K562 (cell line): Measurements from ENCODE around the gene NSMCE1. TPM values are rescaled to one million over a fixed set of nuclear protein-coding genes. Genes with fewer than 3 reads are reported as not detected.
A peak's percentile ranks its signal among the peaks of the same experiment; 100 is the strongest.

Experiments
- ATF7 ChIP-seq: fragments of 450-650 bp; IDR thresholded peaks from 2 replicates; pipeline ENCODE4 v1.7.1; 2014; ENCODE audit warnings: mild to moderate bottlenecking, moderate library complexity
- CBX8 ChIP-seq: fragments of 200-600 bp; sonication (generic); IDR thresholded peaks from 2 replicates; pipeline ENCODE4 v1.6.1; 2012; ENCODE audit warnings: borderline replicate concordance, mixed run types, low read depth, mild to moderate bottlenecking, moderate library complexity, mixed read lengths, low read length, control low read depth, inconsistent platforms; ENCODE audit not compliant: poor library complexity, severe bottlenecking; ENCODE audit errors: extremely low read depth
- HEY1 ChIP-seq: fragments of 250-450 bp; sonication (Bioruptor Pico); IDR thresholded peaks from 2 replicates; pipeline ENCODE4 v1.5.0; 2020; ENCODE audit warnings: mild to moderate bottlenecking, moderate library complexity, borderline replicate concordance
- MAZ ChIP-seq, 2 experiments: fragments of 450-650 bp in 1 of 2; sonication (generic) in 1 of 2; formaldehyde crosslinking; IDR thresholded peaks in 1 of 2; conservative IDR thresholded peaks in 1 of 2; 2 replicates each; pipeline versions ENCODE4 v1.4.0 to v1.5.0; 2020; ENCODE audit warnings: mild to moderate bottlenecking in 1 of 2, missing genetic modification reagents in 1 of 2
- MYBL2 ChIP-seq, 2 experiments: fragments of 450-650 bp in 1 of 2; sonication (generic) in 1 of 2; formaldehyde crosslinking in 1 of 2; IDR thresholded peaks; 2 replicates each; pipeline versions ENCODE4 v1.6.1 to v1.8.1; 2017 to 2022; ENCODE audit warnings: borderline replicate concordance in 1 of 2, inconsistent platforms in 1 of 2, low read depth in 1 of 2, mild to moderate bottlenecking in 1 of 2, missing genetic modification reagents in 1 of 2, moderate library complexity in 1 of 2
- NFYB ChIP-seq: IDR thresholded peaks from 2 replicates; pipeline ENCODE4 v1.6.1; 2011; ENCODE audit warnings: mild to moderate bottlenecking, moderate library complexity; ENCODE audit not compliant: insufficient read length; ENCODE audit errors: extremely low read depth
- RCOR1 ChIP-seq, 2 experiments: IDR thresholded peaks; 2 replicates each; pipeline ENCODE4 v1.6.1; 2012; ENCODE audit warnings: low read depth in 2 of 2, low read length in 2 of 2, borderline replicate concordance in 1 of 2, improper control_type of control experiment in 1 of 2
- SNIP1 ChIP-seq: fragments of 450-650 bp; IDR thresholded peaks from 2 replicates; pipeline ENCODE4 v1.7.1; 2017; ENCODE audit warnings: low read depth, mild to moderate bottlenecking
- polyA plus RNA-seq, 8 experiments: library from polyadenylated mRNA; depleted of rRNA in 4 of 8; stranded (reverse) in 5 of 8; unstranded in 3 of 8; fragments of >200 nt; fragmentation: Nextera tagmentation in 2 of 8; fragmentation: Illumina TruSeq in 1 of 8; extraction: Ambion mirVana in 2 of 8; extraction: Trizol in 1 of 8; gene quantifications; 2 replicates each; pipeline versions ENCODE4 v1.2.1 to v1.2.3, GENCODE V29; 2011 to 2014; ENCODE audit warnings: inconsistent platforms in 1 of 8, missing spikeins in 1 of 8
- total RNA-seq, 7 experiments: library from RNA; depleted of rRNA in 6 of 7; stranded (reverse); fragments of >200 nt in 6 of 7; fragmentation: Illumina TruSeq in 2 of 7; extraction: Trizol in 2 of 7; gene quantifications; 2 replicates each; pipeline versions ENCODE4 v1.2.1 to v1.2.3, GENCODE V29; 2011 to 2021; ENCODE audit warnings: low replicate concordance in 1 of 7
- TF ChIP-seq, protein P1 (sequence below), 3 experiments: IDR thresholded peaks in 2 of 3; conservative IDR thresholded peaks in 1 of 3; 2 replicates each; pipeline ENCODE4 v1.5.1; 2011 to 2012; ENCODE audit warnings: low read length in 3 of 3, mild to moderate bottlenecking in 3 of 3, control low read depth in 2 of 3, improper control_type of control experiment in 1 of 3, inconsistent platforms in 1 of 3, low read depth in 1 of 3, mixed read lengths in 1 of 3, moderate library complexity in 1 of 3; ENCODE audit not compliant: insufficient read depth in 2 of 3
- TF ChIP-seq, protein P2 (sequence below): sonication (generic); formaldehyde crosslinking; IDR thresholded peaks from 2 replicates; pipeline ENCODE4 v1.8.0; 2022; ENCODE audit warnings: missing genetic modification reagents, mild to moderate bottlenecking, borderline replicate concordance
- TF ChIP-seq, protein P3 (sequence below): sonication (generic); formaldehyde crosslinking; IDR thresholded peaks from 2 replicates; pipeline ENCODE4 v1.8.0; 2022; ENCODE audit warnings: mild to moderate bottlenecking, low read depth, missing genetic modification reagents
- TF ChIP-seq, protein P4 (sequence below): fragments of 250-450 bp; sonication (Bioruptor Pico); IDR thresholded peaks from 2 replicates; pipeline ENCODE4 v1.5.0; 2021
- TF ChIP-seq, protein P5 (sequence below): fragments of 450-650 bp; formaldehyde crosslinking; IDR thresholded peaks from 2 replicates; pipeline ENCODE4 v1.4.0; 2022; ENCODE audit warnings: missing genetic modification characterization
- TF ChIP-seq, protein P6 (sequence below), 2 experiments: fragments of 450-650 bp in 1 of 2; sonication (generic) in 1 of 2; formaldehyde crosslinking in 1 of 2; IDR thresholded peaks in 1 of 2; conservative IDR thresholded peaks in 1 of 2; 2 replicates each; pipeline versions ENCODE4 v1.6.1 to v1.8.1; 2016 to 2023; ENCODE audit warnings: mild to moderate bottlenecking in 2 of 2, moderate library complexity in 2 of 2, inconsistent platforms in 1 of 2, missing genetic modification reagents in 1 of 2

NSMCE1 gene
- total and polyA plus RNA-seq, 9 of the 15 experiments (the other 6 are each of a cell fraction or from before 2014, with no cell fraction given) = 52.1 to 163 (median 61.5) TPM

DNA sequence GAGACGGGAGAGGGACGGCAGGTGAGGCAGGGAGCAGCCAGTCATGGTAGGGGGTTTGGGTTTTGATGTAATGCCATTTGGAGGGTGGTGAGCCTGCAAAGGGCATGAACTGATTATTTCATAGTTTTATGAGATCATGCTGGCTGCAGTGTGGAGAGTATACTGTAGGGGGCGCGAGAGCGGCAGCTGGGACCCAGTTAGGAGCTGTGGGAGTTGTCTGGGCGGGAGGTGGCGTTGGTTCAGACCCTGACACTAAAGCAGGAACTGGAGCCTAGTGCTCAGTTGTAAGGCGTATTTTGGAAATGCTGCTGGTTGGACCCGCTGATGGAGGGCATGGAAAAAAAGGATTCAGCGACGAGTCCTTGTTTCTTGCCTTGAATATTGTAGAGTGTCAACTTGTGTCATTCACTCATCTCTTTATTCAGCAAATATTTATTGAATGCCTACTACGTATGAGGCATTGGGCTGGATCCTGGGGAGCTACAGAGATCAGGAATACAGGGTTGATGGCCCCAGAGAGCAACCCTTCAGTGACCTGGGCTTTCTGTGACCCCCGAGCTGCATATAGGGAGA is 89.0 kb downstream of the NSMCE1 start (continued):
- TF ChIP-seq, protein P1, sequence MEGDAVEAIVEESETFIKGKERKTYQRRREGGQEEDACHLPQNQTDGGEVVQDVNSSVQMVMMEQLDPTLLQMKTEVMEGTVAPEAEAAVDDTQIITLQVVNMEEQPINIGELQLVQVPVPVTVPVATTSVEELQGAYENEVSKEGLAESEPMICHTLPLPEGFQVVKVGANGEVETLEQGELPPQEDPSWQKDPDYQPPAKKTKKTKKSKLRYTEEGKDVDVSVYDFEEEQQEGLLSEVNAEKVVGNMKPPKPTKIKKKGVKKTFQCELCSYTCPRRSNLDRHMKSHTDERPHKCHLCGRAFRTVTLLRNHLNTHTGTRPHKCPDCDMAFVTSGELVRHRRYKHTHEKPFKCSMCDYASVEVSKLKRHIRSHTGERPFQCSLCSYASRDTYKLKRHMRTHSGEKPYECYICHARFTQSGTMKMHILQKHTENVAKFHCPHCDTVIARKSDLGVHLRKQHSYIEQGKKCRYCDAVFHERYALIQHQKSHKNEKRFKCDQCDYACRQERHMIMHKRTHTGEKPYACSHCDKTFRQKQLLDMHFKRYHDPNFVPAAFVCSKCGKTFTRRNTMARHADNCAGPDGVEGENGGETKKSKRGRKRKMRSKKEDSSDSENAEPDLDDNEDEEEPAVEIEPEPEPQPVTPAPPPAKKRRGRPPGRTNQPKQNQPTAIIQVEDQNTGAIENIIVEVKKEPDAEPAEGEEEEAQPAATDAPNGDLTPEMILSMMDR (IDR thresholded peaks at IDR 0.05 in 2 of 3, conservative IDR thresholded peaks at IDR 0.05 in 1 of 3; ENCODE audit: insufficient read depth in 2 of 3, low read depth in 1 of 3, low read length in 3 of 3) = peak; percentile 97 to 99 (median 99)
- TF ChIP-seq, protein P2, sequence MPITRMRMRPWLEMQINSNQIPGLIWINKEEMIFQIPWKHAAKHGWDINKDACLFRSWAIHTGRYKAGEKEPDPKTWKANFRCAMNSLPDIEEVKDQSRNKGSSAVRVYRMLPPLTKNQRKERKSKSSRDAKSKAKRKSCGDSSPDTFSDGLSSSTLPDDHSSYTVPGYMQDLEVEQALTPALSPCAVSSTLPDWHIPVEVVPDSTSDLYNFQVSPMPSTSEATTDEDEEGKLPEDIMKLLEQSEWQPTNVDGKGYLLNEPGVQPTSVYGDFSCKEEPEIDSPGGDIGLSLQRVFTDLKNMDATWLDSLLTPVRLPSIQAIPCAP (CRISPR knock-in tag) = no peak
- TF ChIP-seq HEY1 (CRISPR knock-in tag) (no peak), MAZ (CRISPR knock-in tag; conservative IDR thresholded peaks at IDR 0.05 in 1 of 2, IDR thresholded peaks at IDR 0.05 in 1 of 2) (peak in 1 of 2 experiments; percentile 36; a peak in 1 of 4 replicates), CBX8 (no peak), ATF7 (peak; percentile 63), SNIP1 (no peak), RCOR1 (IDR thresholded peaks at IDR 0.05; ENCODE audit: borderline replicate concordance in 1 of 2, low read depth in 2 of 2, low read length in 2 of 2) (peak in 1 of 2 experiments; percentile 46; a peak in 1 of 4 replicates), NFYB (no peak), MYBL2 (IDR thresholded peaks at IDR 0.05; ENCODE audit: low read depth) (no peak), MYBL2 (CRISPR knock-in tag; IDR thresholded peaks at IDR 0.05; ENCODE audit: borderline replicate concordance) (no peak)
- TF ChIP-seq, protein P3, sequence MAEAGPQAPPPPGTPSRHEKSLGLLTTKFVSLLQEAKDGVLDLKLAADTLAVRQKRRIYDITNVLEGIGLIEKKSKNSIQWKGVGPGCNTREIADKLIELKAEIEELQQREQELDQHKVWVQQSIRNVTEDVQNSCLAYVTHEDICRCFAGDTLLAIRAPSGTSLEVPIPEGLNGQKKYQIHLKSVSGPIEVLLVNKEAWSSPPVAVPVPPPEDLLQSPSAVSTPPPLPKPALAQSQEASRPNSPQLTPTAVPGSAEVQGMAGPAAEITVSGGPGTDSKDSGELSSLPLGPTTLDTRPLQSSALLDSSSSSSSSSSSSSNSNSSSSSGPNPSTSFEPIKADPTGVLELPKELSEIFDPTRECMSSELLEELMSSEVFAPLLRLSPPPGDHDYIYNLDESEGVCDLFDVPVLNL = no peak
- TF ChIP-seq, protein P4, sequence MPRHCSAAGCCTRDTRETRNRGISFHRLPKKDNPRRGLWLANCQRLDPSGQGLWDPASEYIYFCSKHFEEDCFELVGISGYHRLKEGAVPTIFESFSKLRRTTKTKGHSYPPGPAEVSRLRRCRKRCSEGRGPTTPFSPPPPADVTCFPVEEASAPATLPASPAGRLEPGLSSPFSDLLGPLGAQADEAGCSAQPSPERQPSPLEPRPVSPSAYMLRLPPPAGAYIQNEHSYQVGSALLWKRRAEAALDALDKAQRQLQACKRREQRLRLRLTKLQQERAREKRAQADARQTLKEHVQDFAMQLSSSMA (CRISPR knock-in tag) = no peak
- TF ChIP-seq, protein P5, sequence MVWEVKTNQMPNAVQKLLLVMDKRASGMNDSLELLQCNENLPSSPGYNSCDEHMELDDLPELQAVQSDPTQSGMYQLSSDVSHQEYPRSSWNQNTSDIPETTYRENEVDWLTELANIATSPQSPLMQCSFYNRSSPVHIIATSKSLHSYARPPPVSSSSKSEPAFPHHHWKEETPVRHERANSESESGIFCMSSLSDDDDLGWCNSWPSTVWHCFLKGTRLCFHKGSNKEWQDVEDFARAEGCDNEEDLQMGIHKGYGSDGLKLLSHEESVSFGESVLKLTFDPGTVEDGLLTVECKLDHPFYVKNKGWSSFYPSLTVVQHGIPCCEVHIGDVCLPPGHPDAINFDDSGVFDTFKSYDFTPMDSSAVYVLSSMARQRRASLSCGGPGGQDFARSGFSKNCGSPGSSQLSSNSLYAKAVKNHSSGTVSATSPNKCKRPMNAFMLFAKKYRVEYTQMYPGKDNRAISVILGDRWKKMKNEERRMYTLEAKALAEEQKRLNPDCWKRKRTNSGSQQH = peak; percentile 43; the same call in 1 of the 2 replicates
- TF ChIP-seq, protein P6, sequence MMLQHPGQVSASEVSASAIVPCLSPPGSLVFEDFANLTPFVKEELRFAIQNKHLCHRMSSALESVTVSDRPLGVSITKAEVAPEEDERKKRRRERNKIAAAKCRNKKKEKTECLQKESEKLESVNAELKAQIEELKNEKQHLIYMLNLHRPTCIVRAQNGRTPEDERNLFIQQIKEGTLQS (IDR thresholded peaks at IDR 0.05) = peak; percentile 32; the same call in 1 of the 2 replicates
- TF ChIP-seq, protein P6 (CRISPR knock-in tag; conservative IDR thresholded peaks at IDR 0.05) = no peak
